UCSD-AML1 (cell line): Measurements from ENCODE around the gene ITGB1BP1.

Source experiments
- DNase-seq: peaks from one replicate; lab custom pipeline; 2025; ENCODE audit not compliant: unreplicated experiment; lab: John Stamatoyannopoulos, UW

ITGB1BP1 gene, protein sequence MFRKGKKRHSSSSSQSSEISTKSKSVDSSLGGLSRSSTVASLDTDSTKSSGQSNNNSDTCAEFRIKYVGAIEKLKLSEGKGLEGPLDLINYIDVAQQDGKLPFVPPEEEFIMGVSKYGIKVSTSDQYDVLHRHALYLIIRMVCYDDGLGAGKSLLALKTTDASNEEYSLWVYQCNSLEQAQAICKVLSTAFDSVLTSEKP

DNA sequence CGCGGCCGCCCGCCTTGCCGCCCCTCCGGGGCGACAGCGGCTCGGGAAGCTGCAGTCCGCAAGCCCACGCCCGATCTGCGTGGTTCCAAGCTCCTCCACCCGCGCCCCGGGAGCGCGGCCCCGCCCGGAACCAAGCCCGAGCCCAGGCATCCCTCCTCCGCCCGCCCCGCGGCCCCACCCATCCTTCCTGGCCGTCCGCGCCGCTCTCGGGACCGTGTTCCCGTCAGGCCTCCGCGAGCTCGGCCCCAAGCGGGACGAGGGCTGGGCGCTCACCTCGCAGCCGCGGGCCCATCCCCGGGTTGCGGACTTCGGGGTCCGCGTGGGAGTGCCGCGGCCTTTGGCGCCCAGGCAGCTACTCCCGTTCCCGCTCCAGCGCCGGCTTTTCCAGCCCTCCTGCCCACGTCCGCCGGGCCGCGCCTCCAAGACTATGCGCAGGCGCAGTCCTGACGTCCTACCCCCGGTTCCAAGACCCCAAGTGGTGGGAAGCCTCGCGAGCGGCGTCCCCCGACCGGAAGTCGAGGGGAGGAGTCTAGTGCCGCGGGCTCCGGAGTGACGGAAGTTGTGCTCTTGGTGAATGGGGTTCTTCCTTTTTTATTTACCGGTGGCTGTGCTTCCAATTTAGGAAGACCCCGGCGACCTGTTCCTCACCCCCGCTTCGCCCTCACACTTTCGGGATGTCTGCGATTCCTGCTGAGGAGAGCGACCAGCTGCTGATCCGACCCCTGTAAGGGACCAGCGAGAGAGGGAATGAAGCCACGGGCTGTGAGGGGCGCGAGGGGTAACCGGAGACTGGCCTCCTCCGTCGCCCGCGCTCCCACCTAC is at the start of gene ITGB1BP1, which contains the start of gene CPSF3:
TSS of gene ITGB1BP1 (minus strand) at position 429 of the 822 bp plus-strand sequence. CDS start 4,831 bp downstream, outside the sequence.
TSS of gene CPSF3 (plus strand) at position 555 of the 822 bp plus-strand sequence. CDS start at position 675, 120 bp downstream.
- DNase-seq: peak; percentile 98

DNA sequence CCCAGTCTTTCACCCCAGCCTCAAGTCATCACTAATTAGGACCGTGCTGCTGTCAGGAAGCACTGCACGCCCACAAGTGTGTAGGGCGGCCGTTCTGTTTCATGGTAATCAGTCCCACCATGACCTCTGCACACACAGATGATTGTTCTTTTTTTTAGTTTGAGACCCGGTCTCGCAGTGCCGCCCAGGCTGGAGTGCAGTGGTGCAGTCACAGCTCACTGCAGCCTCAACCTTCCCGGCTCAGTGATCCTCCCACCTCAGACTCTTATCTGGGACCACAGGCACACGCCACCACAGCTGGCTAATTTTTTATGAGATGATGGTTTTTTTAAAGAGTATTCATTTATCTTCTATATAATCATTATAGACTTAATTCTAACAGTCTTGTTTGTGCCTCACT is 49.2 kb upstream of the ITGB1BP1 start:
- no peak for DNase-seq

DNA sequence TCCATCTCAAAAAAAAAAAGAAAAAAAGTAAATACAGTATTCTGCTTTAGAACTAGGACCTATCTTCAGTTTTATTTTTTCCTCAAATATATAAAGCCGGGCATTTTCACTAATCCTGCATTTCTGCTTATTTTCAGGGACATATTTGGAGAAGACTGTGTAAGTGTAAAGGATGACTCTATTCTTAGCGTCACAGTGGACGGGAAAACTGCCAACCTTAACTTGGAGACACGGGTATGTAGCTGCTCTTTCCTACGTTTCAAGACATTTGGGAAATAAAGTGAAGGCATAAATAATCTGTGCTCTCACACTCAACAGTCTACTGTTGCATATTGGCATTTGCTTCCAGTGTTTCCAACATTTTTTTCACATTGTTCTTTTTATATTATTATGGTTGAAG is 47.9 kb upstream of the ITGB1BP1 start:
- no peak for DNase-seq

DNA sequence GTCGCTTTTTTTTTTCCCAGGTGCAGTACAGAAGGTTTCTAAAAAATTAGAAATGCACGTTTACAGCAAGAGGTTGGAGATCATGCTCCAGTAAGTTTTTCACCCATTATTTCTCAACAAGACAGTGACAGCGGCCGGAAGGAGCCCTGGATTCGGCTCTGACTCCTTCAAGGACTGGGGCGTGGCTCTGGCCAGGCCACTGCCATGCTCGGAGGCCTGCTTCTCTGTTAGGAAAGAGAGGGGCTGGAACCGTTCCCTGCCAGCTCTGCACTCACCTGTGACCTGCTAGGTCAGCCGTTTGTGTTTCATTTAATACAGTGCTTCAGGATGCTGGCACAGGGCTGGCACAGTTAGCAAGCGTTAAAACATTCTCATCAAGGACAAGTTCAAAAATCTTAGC is 44.4 kb upstream of the ITGB1BP1 start:
- DNase-seq: no peak

DNA sequence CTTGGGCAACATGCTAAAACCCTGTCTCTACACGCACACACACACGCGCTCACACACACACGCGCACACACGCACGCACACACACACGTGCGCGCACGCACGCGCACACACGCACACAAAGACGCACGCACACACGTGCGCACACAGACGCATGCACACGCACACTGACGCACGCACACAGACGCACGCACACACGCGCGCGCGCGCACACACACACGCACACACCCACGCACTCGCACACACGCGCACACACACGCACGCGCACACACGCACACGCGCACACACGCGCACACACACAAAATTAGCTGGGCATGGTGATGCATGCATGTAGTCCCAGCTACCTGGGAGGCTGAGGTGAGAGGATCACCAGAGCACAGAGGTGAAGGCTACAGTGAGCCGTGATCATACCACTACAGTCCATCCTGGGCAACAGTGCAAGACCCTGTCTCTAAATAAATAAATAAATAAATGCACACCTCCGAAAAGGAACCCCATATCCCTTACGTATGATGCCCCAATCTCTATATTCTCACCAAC is 42.9 kb upstream of the ITGB1BP1 start:
- DNase-seq: no peak

DNA sequence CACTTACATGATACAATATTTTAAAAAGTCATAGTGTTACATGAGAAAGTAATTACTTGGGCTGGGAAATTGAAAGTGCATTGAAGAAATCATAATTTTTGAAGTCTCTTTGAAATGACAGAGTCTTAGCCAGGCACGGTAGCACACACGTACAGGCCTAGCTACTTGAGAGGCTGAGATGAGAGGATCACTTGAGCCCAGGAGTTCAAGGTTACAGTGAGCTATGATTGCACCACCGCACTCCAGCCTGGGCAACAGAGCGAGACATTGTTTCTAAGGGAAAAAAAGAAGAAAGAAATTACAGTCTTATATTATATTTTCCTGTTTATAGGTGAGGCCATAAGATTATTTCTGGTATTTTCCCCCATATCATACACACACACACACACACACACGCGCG is 41.8 kb upstream of the ITGB1BP1 start:
- DNase-seq: no peak

DNA sequence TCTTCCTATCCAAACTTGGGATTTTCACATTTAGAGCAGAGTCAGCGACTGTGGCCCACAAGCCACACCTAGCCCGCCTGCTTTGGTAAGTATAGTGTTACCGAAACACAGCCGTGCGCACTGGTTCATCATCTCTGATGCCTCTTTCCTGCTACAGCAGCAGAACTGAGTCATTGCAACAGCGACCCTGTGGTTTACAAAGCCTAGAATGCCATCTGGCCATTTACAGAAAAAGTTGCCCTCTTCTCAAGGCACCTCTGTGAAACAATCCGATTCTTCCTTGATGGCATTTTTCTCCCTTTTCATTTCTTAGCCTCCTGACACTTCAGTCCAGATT is 40.3 kb upstream of the ITGB1BP1 start:
- DNase-seq: no peak

DNA sequence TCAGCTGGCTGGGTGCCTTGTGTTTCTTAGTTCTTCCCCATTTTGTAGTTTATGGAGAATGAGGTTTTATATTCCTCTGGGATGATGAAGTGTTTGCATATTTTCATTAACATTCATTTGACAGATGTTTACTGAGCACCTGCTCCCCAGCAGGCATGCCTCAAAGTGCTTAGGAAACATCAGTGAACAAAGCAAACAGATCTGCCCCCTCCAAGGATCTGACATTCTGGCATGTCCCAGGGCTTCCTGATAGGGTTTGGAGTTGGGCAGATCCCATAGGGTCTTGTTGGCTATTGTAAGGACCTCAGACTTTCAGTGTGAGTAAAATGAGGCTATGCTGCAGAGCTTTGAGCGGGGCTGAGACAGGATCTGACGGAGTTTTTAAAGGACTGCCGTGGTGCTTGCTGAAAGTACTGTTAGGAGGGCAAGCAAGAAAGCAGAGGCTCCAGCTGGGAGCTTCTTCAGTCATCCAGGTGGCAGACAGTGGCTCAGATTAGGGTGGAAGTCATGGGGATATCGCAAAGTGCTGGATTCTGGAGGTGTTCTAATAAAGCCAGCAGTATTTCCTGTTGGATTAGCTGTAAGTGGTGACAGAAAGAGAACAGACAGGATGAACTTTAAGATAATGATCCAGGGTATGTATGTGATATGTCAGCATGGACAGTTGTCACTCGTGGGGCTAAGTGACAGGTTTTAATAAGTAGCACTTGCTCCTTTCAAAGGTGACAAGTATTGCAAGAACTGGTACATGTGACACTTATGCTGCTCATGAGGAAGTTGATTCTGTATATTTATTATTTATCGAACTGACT is 39.8 kb upstream of the ITGB1BP1 start:
- no peak for DNase-seq

DNA sequence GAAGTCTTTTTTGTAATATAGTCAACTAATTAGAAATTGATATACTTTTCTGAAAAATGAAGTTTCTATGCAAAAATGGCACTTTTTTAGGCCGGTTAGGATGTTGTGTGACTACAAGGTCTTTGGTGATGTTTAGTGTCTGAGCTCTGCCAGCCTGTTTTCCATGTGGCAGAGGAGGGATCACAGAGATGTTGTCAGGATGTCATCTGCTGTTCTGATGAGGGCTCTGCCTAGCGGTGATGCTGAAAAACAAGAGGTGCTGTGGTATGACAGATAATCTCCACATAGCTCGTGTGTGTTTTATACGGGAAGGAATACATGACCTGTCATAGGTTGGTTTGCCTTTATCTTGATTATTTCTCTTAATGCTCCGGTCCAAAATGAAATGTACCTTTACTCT is 39.0 kb upstream of the ITGB1BP1 start:
- no peak for DNase-seq

DNA sequence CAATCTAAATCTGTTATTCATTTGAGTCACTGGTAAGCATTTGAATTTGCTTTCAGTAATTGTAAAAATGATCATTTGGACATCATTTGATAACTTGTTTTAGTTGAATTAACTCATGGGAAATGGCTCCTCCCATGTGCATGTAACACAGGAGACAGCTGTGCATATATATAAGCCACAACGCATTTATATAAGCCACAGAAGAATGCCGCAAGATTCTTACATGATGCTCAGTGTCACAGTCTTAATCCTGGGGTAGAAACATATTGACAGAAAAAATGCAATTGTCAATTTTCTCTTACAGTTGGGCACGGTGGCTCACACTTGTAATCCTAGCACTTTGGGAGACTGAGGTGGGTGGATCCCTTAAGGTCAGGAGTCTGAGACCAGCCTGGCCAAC is 37.8 kb upstream of the ITGB1BP1 start:
- DNase-seq: no peak

DNA sequence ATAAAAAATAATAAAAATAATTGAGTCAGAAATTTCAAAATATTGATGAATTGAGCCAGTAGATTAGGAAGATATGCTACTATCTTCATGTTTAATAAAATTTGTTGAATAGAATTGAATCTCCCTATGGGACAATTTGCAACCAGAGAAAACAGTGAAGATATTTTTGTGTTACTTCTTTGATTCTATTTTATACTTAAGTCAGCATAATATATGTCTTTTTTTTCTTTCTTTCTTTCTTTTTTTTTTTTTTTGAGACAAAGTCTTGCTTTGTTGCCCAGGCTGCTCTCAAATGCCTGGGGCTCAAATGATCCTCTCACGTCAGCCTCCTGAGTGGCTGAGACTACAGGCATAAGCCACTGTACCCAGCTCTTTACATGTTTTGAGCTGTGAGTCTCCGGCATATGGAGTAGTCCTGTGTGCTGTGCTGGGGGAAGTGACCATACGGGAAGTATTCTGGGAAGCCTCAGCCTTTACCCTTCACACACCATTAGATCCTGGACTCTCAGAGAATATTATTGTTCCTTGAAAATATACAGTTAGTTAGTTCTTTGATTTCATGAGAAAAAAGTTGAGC is 37.2 kb upstream of the ITGB1BP1 start:
- no peak for DNase-seq

DNA sequence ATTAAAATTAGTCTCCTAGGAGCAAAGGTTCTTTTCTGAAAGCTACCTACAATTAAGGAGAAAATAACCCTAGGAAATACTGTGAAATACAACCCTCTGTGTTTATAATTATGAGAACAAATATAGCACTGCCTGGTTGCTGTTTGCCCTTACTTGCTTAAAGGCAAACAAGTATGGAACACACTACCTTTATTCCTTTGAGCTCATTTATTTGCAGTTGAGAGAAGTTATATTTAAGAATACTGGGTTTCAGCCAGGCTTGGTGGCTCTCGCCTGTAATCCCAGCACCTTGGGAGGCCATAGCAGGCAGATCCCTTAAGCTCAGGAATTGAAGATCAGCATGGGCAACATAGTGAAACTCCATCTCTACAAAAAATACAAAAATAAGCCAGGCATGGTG is 27.9 kb upstream of the ITGB1BP1 start:
- no peak for DNase-seq

DNA sequence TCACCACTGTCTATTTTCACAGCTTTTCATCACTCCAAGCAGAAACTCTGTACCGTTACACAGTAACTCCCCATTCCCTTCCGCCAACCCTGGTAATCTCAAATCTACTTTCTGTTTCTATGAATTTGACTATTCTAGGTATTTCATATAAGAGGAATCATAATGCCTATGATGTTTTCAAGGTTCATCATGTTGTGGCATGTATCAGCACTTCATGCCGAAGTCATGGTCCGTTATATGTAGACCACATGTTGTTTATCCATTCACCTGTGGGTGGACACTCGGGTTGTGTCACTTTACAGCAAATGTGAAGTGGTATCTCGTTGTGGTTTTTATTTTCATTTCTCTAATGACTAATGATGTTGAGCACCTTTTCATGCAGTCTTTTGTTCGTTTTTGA is 21.8 kb upstream of the ITGB1BP1 start:
- DNase-seq: no peak

DNA sequence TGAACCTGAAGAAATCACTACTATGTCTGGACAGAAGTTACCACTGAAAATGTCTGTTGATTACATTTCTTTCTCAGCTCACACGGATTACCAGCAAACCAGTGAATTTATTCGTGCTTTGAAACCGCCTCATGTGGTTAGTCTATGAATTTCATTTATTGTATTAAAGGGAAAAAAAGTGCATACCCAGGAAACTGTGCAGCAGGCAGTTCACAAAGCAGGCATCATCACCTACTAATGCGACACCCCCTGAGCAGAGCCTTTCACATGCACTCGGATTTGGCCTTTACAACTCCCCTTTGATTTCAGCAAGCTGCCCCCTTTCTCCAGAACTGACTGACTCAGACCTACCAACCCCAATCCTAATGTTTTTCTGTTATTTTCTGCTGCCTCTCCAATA is 20.2 kb upstream of the ITGB1BP1 start:
- DNase-seq: no peak

DNA sequence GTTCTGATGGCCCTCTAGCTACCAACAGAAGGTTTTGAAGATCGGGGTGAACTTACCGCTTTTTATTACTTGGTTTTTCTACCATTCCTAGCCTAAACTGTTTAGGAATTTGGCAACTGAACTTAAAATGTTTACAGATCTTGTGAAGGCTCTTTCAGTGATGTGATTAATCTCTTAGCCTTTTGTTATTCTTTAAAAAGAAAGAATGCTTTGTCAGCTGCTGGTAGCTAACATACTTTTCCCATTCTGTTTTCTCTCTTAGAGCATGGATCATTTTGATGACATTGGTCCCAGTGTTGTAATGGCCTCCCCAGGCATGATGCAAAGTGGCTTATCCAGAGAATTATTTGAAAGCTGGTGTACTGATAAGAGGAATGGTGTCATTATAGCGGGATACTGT is 18.2 kb upstream of the ITGB1BP1 start:
- no peak for DNase-seq

DNA sequence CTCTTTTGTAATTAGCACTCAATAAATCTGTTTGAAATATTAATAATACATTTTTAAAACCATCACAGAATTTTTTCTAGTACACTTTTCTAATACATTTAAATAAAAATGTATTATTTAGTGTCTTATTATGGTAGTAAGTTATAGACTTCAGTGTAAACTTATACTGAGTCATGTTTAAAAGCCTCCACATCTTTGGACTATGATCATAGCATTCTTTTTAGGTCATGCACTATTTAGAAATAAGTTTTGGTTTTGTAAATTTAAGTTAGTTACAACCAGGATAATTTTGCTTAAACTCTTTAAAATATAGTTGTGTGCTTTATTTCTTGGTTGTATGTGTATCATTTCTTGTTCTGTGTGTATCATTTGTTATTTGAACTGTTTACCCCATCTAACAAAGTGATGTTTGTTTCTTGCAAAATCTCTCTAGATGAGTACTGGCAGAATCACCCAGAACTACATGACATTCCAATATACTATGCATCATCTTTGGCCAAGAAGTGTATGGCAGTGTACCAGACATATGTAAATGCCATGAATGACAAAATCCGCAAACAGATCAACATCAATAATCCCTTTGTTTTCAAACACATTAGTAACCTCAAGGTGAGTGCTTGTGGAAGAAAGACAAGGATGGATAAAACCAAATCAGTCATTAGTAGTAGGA is 16.9 kb upstream of the ITGB1BP1 start:
- no peak for DNase-seq

DNA sequence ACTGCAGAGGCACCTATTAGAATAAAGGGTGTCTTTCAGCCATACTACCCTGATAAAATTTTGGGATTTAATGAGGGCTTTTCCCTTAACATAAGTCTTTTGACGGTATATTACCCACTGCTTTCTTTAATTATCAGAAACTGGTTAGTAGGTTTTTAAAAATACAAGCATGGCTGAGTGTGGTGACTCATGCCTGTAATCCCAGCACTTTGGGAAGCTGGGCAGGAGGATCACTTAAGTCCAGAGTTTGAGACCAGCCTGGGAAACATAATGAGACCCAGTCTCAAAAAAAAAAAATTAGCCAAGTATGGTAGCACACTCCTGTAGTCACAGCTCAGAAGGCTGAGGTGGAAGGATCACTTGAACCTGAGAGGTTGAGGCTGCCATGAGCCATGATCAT is 16.2 kb upstream of the ITGB1BP1 start:
- no peak for DNase-seq

DNA sequence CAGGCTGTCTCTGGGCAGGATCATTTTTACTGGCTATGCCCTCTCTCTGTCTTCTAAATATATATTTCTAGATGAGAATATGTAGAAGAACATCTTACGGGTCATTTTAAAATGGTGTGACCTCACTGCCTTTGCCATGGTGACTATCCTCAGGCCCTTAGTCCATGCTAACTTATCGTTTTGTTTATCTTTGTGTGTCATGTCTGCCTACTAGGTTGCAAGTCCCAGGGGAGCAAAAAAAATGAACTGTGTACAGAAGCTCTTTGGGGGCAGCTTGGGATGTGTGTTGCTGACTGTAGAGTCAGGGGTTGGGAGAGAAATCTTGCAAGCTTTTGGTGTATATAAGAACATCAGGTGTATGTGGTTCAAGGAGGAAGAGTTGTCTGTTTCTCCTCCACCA is 11.2 kb upstream of the ITGB1BP1 start:
- no peak for DNase-seq

DNA sequence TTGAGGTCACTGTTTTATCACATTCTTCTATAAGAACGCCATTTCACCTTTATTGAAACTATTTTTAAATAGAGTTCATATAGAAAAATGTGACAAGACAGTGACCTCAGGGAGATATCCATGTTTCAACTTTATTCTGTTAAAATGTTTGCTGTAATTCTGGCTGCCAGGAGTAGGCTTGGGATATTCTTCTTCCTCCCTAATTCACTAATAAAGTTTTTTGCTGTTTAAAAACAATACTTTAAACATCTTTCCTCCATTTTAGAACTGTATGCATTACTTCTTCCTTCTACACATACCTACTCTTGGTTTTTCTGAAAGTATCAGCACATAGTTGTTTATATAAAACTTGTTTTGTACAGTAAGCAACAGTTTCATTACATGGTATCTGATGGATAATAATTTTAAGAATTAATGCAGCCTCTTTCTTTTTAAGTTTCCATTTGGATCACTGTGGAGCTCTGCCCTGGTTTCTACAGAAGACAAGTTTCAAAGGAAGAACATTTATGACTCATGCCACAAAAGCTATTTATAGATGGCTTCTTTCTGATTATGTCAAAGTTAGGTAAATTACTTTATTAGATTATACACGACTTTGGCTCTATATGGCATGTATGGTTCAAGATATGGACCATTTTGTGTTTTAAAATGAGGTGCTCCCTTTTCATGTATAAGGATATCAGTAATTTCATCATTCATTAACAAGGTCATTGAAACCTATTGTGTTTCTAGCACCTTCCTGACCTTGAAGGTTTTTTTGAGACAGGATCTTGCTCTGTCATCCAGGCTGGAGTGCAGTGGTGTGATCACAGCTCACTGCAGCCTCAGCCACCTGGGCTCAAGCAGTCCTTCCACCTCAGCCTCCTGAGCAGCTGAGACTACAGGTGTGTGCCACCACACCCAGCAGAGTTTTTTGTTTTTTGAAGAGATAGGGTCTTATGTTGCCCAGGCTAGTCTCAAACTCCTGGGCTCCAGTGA is 7.3 kb upstream of the ITGB1BP1 start:
- no peak for DNase-seq
